GM19328 (cell line): Measurements from ENCODE around the gene TUBG2.
"Not testable (repeated sequence)": the region's sequence is repeated elsewhere in the genome, so short reads cannot be mapped to it uniquely, and the experiment has no call there.

Source experiments
- ATAC-seq: cut with Tn5 transposase; IDR thresholded peaks from one replicate; pipeline ENCODE4 v1.9.1; 2021; ENCODE audit warnings: mild to moderate bottlenecking, moderate library complexity; ENCODE audit not compliant: unreplicated experiment

TUBG2 gene

DNA sequence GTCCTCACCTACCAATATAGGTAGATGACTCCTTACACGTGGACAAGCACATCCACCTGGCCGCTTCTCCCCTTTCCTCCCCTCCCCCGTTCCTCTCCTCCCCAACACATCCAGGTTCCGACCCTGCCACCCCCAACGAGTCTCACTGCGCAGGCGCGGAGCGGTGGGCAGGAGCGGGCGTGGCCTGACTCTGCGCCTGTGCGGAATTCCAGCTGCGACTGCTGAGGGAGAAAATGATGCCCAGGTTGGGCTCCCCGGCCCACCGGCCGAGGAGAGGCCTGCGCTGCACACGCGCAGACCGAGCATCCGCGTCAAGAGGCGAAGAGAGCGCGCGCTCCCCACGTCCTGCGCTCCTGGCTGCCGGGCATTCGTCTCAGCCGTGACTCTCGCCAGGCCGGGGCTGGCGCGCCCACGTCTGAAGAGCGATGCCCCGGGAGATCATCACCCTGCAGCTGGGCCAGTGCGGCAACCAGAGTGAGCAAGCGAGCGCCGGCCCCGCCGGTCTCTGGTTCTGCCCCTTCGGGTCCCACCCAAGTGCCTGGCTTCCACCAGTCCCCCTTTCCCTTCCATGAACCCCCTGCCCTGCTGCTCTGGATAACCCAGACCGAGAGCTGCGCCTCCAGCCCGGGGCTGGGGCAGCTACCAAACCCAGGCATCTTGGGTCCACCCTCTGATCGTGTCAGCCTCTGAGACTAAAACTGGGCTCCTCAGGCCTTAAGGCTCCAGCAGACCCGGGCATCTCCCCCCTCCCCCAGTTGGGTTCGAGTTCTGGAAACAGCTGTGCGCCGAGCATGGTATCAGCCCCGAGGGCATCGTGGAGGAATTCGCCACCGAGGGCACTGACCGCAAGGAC, at the start of gene TUBG2:
TSS of gene TUBG2 (plus strand) at position 206 of the 853 bp plus-strand sequence. CDS start at position 426, 220 bp downstream.
- ATAC-seq, result no peak

DNA sequence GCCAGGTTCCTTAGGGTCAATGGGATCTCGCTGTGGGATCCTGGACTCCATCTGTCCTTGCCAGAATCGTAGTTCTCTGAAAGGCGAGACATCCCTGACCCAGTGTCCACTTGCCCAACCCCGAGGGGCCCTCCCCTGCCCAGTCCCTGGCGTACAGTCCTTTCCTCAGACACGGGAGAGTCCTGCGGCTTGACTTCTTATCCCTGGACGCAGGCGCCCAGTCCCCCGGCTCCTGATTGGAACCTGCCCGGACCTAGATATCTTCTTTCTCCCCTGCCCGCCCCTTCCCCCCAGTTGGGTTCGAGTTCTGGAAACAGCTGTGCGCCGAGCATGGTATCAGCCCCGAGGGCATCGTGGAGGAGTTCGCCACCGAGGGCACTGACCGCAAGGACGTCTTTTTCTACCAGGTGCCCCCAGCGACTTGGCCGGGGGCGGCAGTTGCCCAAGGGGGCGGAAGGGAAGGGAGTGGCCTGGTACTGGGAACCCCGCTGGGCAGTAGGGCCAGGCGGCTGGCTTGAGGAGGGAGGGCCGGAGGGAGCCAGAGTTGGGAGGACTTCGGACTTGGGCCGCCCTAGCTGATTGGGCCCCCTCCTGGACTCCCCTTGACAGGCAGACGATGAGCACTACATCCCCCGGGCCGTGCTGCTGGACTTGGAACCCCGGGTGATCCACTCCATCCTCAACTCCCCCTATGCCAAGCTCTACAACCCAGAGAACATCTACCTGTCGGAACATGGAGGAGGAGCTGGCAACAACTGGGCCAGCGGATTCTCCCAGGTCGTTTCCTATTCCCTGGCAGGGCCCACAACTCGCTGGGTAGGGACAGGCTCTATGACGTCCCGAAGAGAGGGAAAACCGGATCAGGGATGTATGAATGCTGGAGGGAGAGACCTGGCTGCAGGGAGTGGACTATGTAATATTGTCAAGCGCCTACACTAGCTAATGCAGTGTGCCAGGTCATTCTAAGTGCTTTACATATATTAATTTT, 49.0 kb upstream of the TUBG2 start:
- ATAC-seq, result not testable (repeated sequence)

DNA sequence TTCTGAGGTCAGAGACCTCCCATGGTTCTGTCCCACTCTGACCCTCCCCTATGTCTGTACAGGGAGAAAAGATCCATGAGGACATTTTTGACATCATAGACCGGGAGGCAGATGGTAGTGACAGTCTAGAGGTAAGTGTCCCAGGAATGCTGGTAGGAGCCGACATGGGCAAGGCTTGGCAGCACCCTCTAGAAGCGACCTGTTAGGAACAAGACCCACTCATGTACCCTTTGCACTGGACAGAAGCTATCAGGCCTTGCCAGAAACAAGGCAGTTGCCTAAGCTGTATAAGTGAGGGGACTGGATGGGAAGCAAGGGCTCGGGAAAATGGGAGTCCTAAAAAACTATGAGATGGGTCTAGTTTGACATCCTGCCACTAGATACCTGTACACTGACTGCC, 47.1 kb upstream of the TUBG2 start:
- ATAC-seq, result no peak

DNA sequence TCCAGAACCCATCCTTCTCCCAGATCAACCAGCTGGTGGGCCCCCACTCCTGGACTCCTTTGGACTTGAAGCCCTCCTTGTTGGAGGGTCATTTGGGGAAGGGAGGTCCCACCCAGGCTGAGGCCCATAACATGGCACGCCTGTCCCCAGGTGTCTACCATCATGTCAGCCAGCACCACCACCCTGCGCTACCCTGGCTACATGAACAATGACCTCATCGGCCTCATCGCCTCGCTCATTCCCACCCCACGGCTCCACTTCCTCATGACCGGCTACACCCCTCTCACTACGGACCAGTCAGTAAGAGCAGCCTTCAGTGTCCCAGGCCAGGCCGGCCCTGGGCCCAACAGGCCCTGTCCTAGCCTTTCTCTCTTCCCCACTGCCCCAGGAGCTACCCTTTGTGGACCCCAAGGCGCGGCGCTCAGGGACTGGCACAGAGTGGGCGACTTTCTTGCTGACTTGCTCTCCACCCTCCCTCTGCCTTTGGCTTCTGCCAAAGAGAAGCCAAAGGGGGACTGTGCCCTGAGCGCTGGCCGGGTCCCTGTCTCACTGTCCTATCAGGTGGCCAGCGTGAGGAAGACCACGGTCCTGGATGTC, 45.3 kb upstream of the TUBG2 start:
- ATAC-seq, result no peak

DNA sequence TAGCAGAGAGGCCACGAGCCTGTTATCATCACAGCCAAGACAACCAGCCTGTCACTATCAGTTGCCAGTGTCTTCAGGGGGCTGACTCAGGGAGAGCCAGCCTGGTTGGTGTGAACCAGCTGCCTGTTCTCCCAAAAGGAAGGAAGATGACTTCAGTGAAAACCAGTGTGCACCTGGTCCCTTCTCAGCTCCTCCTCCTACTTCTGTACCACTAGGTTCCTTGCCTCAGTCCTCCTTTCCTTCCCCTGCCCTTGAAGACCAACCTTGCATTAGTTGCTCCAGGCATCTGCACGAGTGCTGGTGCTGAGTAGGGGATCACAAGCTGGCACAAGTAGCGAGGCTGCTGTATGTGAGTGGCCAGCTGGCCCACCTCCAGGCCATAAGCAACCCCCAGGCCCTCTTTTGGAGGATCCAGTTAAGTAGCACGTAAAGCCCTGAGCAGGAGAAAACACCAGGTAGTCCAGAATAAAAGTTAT, 41.1 kb upstream of the TUBG2 start:
- ATAC-seq, result no peak

DNA sequence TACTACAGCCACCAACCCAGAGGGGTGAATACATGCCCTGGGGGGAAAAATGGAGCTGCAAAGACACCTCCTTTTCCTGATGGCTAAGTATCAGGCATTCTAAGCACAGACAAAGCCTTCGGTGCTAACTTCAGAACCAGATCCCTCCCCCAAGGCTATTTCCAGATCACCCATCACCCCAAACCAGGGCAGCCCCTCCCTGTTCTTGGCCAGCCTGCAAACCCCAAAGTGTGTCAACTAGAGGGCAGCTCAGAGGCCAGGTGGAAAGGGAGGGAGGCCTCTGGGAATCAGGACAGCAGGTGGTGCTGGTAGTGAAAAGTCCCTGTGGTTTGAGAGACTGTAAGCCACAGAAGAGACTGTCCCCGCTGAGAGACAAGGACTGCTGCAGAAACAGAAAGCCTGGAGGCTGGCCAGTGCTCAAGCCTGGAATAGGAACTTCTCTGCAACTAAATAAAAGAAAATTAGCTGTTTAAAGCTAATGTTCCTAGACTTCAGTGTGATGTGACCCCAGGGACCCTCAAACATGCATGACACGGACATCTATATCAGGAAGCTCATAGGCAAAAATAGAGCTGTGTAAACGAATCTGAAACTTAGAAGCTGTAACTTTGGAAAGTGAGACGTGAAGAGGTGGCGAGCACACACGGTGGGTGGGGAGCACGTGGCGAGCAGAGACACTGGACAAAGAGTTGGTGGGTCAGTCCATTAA, 40.5 kb upstream of the TUBG2 start:
- peak; percentile 71 for ATAC-seq

- not testable (repeated sequence) for ATAC-seq
Measured at GRCh38 chr17:42621987-42622386, 37.1 kb upstream of the TUBG2 start.

- no peak for ATAC-seq
Measured at GRCh38 chr17:42623271-42623670, 35.8 kb upstream of the TUBG2 start.

DNA sequence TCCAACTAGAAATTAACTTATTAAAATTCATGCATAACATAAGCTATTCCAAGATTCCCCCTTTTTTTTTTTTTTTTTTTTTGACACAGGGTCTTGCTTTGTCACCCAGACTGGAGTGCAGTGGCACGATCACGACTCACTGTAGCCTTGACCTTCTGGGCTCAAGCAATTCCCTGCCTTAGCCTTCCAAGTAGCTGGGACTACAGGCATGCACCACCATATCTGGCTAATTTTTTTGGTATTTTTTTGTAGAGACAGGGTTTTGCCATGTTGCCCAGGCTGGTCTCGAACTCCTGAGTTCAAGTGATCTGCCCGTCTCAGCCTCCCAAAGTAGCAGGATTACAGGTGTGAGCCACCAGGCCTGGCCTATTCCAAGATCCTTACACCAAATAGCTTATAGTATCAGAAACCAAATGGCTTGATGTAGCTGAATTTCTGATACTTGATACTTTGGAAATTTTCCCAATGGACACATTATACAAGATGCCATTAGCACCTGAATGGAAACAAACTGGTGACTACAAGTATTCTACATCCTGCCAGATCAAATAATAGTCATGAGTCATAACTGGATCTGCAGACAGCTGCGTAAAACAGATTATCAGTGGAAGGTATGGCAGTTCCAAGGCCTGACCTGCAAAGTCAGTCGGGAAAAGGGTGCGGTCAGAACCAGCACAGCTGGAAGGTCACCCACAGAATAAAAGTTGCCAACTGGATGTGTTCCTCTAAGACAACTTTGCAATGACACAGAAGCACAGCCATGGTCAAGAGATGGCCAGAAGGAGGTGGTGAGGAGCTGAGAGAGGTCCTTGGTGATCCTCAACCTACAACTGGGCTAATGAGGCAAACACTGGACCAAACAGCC, 35.1 kb upstream of the TUBG2 start:
- ATAC-seq, result no peak

- not testable (repeated sequence) for ATAC-seq
Measured at GRCh38 chr17:42627032-42627764, 31.9 kb upstream of the TUBG2 start.

GRCh38 chr17:42629411-42630009, 29.6 kb upstream of the TUBG2 start:
- ATAC-seq, result no peak

- ATAC-seq, result no peak
Measured at GRCh38 chr17:42632949-42633444, 26.1 kb upstream of the TUBG2 start.

DNA sequence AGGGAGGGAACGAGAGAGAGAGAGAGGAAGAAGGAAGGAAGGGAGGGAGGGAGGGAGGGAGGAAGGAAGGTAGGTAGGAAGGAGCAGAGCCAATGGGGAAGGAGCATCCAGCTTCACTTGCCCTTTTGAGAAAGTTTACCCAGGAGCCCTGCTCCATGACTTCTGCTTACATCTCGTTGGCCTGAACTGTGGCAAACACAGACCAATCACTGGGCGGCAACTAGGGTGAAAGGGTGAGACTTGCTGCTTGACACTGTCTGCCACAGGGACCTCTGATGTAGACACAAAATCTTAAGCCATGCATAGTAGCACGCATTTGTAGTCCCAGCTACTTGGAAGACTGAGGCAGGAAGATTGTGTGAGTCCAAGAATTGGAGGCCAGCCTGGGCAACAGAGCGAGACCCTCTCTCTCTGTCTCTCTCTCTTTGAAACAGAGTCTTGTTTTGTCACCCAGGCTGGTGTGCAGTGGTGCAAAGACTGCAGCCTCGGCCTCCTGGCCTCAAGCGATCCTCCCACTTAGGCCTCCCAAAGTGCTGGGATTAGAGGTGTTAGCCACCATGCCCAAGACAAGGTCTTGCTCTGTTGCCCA, 19.5 kb upstream of the TUBG2 start:
- no peak for ATAC-seq

DNA sequence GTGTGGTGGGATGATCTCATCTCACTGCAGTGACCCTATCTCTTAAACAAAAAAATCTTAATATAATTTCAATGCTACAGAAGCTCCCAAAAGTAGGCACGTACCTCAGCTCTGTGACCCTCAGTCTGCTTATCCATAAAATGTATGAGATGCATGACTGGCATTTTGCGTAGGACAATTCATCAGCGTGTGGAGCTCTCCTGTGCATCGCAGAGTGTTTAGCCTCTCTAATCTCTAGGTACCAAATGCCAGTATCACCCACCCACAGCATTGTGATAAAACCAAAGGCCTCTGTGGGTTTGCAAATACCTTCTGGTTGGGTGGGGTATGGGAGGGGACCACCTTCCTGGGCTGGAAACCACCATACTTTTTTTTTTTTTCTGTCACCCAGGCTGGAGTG, 19.0 kb upstream of the TUBG2 start:
- ATAC-seq, result no peak

- ATAC-seq, result no peak
Measured at GRCh38 chr17:42642336-42642735, 16.7 kb upstream of the TUBG2 start.

GRCh38 chr17:42647778-42648177, 11.3 kb upstream of the TUBG2 start:
- ATAC-seq, result no peak

DNA sequence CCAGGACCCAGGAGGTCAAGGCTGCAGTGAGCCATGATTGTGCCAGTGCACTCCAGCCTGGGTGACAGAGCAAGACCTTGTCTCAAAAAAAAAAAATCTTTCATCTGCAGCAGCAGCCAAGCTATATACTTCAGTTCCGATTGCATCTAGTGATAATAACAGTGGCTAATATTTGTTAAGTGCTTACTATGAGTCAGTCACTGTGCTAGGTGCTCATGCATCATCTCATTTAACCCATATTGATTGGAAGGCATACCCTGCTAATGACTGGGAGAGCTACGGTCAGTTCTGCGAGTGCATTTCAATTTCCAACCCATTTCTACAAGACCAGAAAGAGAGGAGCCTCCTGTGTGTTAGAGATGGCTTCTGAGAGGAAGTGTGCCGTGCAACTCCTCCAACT, 7.7 kb upstream of the TUBG2 start:
- ATAC-seq, result no peak
